SK-N-SH (cell line): ENCODE data around the gene SH3BGR. TPM values are rescaled to one million over a fixed set of nuclear protein-coding genes. Genes with fewer than 3 reads are reported as not detected.

Source experiments
- CTCF ChIA-PET: fragments of 300-600, 350-600 bp; formaldehyde crosslinking; extraction: SDS; loops from one replicate; lab custom pipeline; 2021; lab: Yijun Ruan, JAX
- POLR2A ChIA-PET: fragments of 350-600 bp; sonication (Branson Sonifier 250); formaldehyde crosslinking; extraction: SDS; loops from one replicate; lab custom pipeline; 2020; ENCODE audit warnings: antibody characterized with exemption, inconsistent platforms; lab: Yijun Ruan, JAX
- DNase-seq: peaks from one replicate; pipeline ENCODE4 v3.0.0; 2012
- H2AFZ ChIP-seq: fragments of 200-600 bp; sonication (generic); 2 replicates; pipeline ENCODE4 v1.8.1; 2016; ENCODE audit warnings: antibody characterized with exemption, mild to moderate bottlenecking, low read depth
- H3F3A ChIP-seq: fragments of 200-600 bp; sonication (generic); replicated peaks from 2 replicates; pipeline ENCODE3; 2016; ENCODE audit warnings: antibody characterized with exemption, mild to moderate bottlenecking; ENCODE audit not compliant: insufficient read depth
- H3K27ac ChIP-seq, 2 experiments: fragments of 200-500 bp in 1 of 2; fragments of 200-600 bp in 1 of 2; sonication (Bioruptor generic) in 1 of 2; sonication (generic), shearing (Covaris generic) in 1 of 2; 2 replicates each; pipeline versions ENCODE4 v1.5.1 to v1.6.1; 2014 to 2016; ENCODE audit warnings: low read depth in 2 of 2, inconsistent platforms in 1 of 2, low read length in 1 of 2, mild to moderate bottlenecking in 1 of 2, mixed read lengths in 1 of 2
- H3K27me3 ChIP-seq: fragments of 200-600 bp; sonication (generic), shearing (Covaris generic); 2 replicates; pipeline ENCODE4 v1.6.1; 2016; ENCODE audit warnings: mixed run types; ENCODE audit not compliant: insufficient read depth
- H3K36me3 ChIP-seq, 2 experiments: fragments of 200-500 bp in 1 of 2; fragments of 200-600 bp in 1 of 2; sonication (Bioruptor generic) in 1 of 2; sonication (generic) in 1 of 2; replicated peaks in 1 of 2; 2 replicates each; pipeline versions ENCODE3 to v1.5.1; 2014 to 2016; ENCODE audit warnings: low read length in 1 of 2, mild to moderate bottlenecking in 1 of 2; ENCODE audit not compliant: insufficient read depth in 2 of 2, control insufficient read depth in 1 of 2
- H3K4me1 ChIP-seq, 2 experiments: fragments of 200-500 bp in 1 of 2; fragments of 200-600 bp in 1 of 2; sonication (Bioruptor generic) in 1 of 2; sonication (generic), shearing (Covaris generic) in 1 of 2; 2 replicates each; pipeline versions ENCODE4 v1.5.1 to v1.6.1; 2014 to 2016; ENCODE audit warnings: low read depth in 1 of 2, low read length in 1 of 2, mixed run types in 1 of 2; ENCODE audit not compliant: insufficient read depth in 2 of 2, control insufficient read depth in 1 of 2
- H3K4me2 ChIP-seq: fragments of 200-600 bp; sonication (generic), shearing (Covaris generic); 2 replicates; pipeline ENCODE4 v1.6.1; 2017; ENCODE audit warnings: mixed run types
- H3K4me3 ChIP-seq, 2 experiments: fragments of 200-500 bp in 1 of 2; fragments of 200-600 bp in 1 of 2; sonication (Bioruptor generic) in 1 of 2; sonication (generic), shearing (Covaris generic) in 1 of 2; 2 replicates each; pipeline versions ENCODE4 v1.5.1 to v1.8.1; 2014 to 2016; ENCODE audit warnings: low read depth in 2 of 2, inconsistent platforms in 1 of 2, low read length in 1 of 2, mild to moderate bottlenecking in 1 of 2, mixed read lengths in 1 of 2, moderate library complexity in 1 of 2
- H3K79me2 ChIP-seq: fragments of 200-600 bp; sonication (generic); 2 replicates; pipeline ENCODE4 v1.8.1; 2017; ENCODE audit warnings: mild to moderate bottlenecking; ENCODE audit not compliant: insufficient read depth
- H3K9ac ChIP-seq: fragments of 200-600 bp; sonication (generic); 2 replicates; pipeline ENCODE4 v1.6.1; 2017; ENCODE audit warnings: mixed run types
- H3K9me2 ChIP-seq: fragments of 200-600 bp; sonication (generic); 2 replicates; pipeline ENCODE4 v1.6.1; 2017; ENCODE audit warnings: mixed run types
- H3K9me3 ChIP-seq: fragments of 200-600 bp; sonication (generic); 2 replicates; pipeline ENCODE4 v1.6.1; 2017; ENCODE audit warnings: mixed run types, mild to moderate bottlenecking, moderate library complexity
- H4K20me1 ChIP-seq: fragments of 200-600 bp; sonication (generic); 2 replicates; pipeline ENCODE4 v1.6.1; 2017; ENCODE audit warnings: mild to moderate bottlenecking, mixed run types; ENCODE audit not compliant: insufficient read depth
- CHD2 ChIP-seq: fragments of 150-350 bp; IDR thresholded peaks from 2 replicates; pipeline ENCODE4 v1.6.1; 2018; ENCODE audit warnings: low read length; ENCODE audit not compliant: partially characterized antibody
- EZH2phosphoT487 ChIP-seq: fragments of 200-600 bp; sonication (generic); IDR thresholded peaks from 2 replicates; pipeline ENCODE4 v1.6.1; 2017; ENCODE audit warnings: low read depth, mixed run types, mild to moderate bottlenecking, antibody characterized with exemption, moderate library complexity, borderline replicate concordance
- FOSL2 ChIP-seq: IDR thresholded peaks from 2 replicates; pipeline ENCODE4 v1.4.0; 2012; ENCODE audit warnings: low read depth, mild to moderate bottlenecking, moderate library complexity, borderline replicate concordance
- GATA2 ChIP-seq: sonication (generic); formaldehyde crosslinking; IDR thresholded peaks from 2 replicates; pipeline ENCODE4 v1.5.0; 2020; ENCODE audit warnings: mild to moderate bottlenecking, missing genetic modification reagents
- MEF2A ChIP-seq: IDR thresholded peaks from 2 replicates; pipeline ENCODE4 v1.4.0; 2012; ENCODE audit warnings: low read depth, borderline replicate concordance
- NFIC ChIP-seq: IDR thresholded peaks from 2 replicates; pipeline ENCODE4 v1.4.0; 2012; ENCODE audit warnings: borderline replicate concordance
- POLR2AphosphoS5 ChIP-seq: IDR thresholded peaks from 2 replicates; pipeline ENCODE4 v1.6.1; 2012; ENCODE audit warnings: low read depth, low read length
- RCOR1 ChIP-seq: fragments of 150-350 bp; IDR thresholded peaks from 2 replicates; pipeline ENCODE4 v1.6.1; 2017; ENCODE audit warnings: antibody characterized with exemption, low read length
- REST ChIP-seq: IDR thresholded peaks from 2 replicates; pipeline ENCODE4 v1.6.1; 2012; ENCODE audit warnings: mild to moderate bottlenecking, low read depth, low read length, moderate library complexity
- RFX5 ChIP-seq: IDR thresholded peaks from 2 replicates; pipeline ENCODE4 v1.6.1; 2012; ENCODE audit warnings: mild to moderate bottlenecking, improper control_type of control experiment, low read length
- TAF1 ChIP-seq: IDR thresholded peaks from 2 replicates; pipeline ENCODE4 v1.6.1; 2012; ENCODE audit warnings: low read depth, mild to moderate bottlenecking, low read length, moderate library complexity, borderline replicate concordance
- USF1 ChIP-seq: IDR thresholded peaks from 2 replicates; pipeline ENCODE4 v1.4.0; 2012; ENCODE audit warnings: low read depth, borderline replicate concordance
- USF2 ChIP-seq: fragments of 150-350 bp; IDR thresholded peaks from 2 replicates; pipeline ENCODE4 v1.6.1; 2017; ENCODE audit warnings: antibody characterized with exemption, low read length, low read depth, borderline replicate concordance
- YY1 ChIP-seq: IDR thresholded peaks from 2 replicates; pipeline ENCODE4 v1.4.0; 2012; ENCODE audit warnings: low read depth, mild to moderate bottlenecking
- WGBS: methylation state at CpG from one replicate; pipeline ENCODE4 v1.1.6; 2017; ENCODE audit warnings: low lambda C conversion rate; 5-methylcytosine and 5-hydroxymethylcytosine counted together
- polyA plus RNA-seq, 3 experiments: library from polyadenylated mRNA; depleted of rRNA; stranded (reverse); fragments of >200 nt; gene quantifications; 2 replicates each; pipeline ENCODE4 v1.2.3, GENCODE V29; 2012
- TF ChIP-seq, protein P1 (sequence below): fragments of 200-600 bp; sonication (generic); IDR thresholded peaks from 2 replicates; pipeline ENCODE4 v1.6.1; 2017; ENCODE audit warnings: antibody characterized with exemption, mild to moderate bottlenecking, moderate library complexity
- TF ChIP-seq, protein P2 (sequence below): IDR thresholded peaks from 2 replicates; pipeline ENCODE4 v1.4.0; 2012; ENCODE audit warnings: low read depth

SH3BGR gene
- polyA plus RNA-seq, 1 of the 3 experiments (the other 2 are of a cell fraction), result 1.1 TPM

GRCh38 chr21:39471598-39471997 is 19.8 kb downstream of the SH3BGR start:
- Histone ChIP-seq H3K4me2 (no peak overlapping the region), H3K27ac (no peak overlapping the region), H3K36me3 (no peaks in the 10 kb centered on the region), H3K4me1 (no peaks in the 10 kb centered on the region), H3K9ac (no peak overlapping the region), H3K79me2 (no peaks in the 10 kb centered on the region), H2AFZ (no peak overlapping the region), H3K9me2 (no peaks in the 10 kb centered on the region), H3F3A (no peaks in the 10 kb centered on the region), H3K4me3 (no peak overlapping the region), H4K20me1 (no peaks in the 10 kb centered on the region), H3K9me3 (no peaks in the 10 kb centered on the region), H3K27me3 (no peaks in the 10 kb centered on the region)
- TF ChIP-seq EZH2phosphoT487 (no peak), FOSL2 (no peak)
- ChIA-PET POLR2A (no interaction called here), CTCF (no interaction called here)
- WGBS, result 66% methylated on average over 3 of the region's 3 CpGs
- DNase-seq, result no peak

- Histone ChIP-seq H3K27ac (no peak overlapping the region), H3K4me3 (no peak overlapping the region), H3K4me1 (no peaks in the 10 kb centered on the region), H3K79me2 (no peaks in the 10 kb centered on the region), H3K9me2 (no peaks in the 10 kb centered on the region), H3K9ac (no peak overlapping the region), H4K20me1 (no peaks in the 10 kb centered on the region), H3K36me3 (no peaks in the 10 kb centered on the region), H3K9me3 (no peaks in the 10 kb centered on the region), H2AFZ (no peak overlapping the region), H3K4me2 (no peak overlapping the region), H3F3A (no peaks in the 10 kb centered on the region), H3K27me3 (no peaks in the 10 kb centered on the region)
- no peak for DNase-seq
- ChIA-PET CTCF (no interaction called here), POLR2A (no interaction called here)
- TF ChIP-seq USF1 (no peak), GATA2 (CRISPR knock-in tag) (no peak), POLR2AphosphoS5 (no peak), REST (no peak), TAF1 (no peak), CHD2 (no peak), YY1 (no peak), USF2 (no peak), MEF2A (no peak), RCOR1 (no peak), FOSL2 (no peak), EZH2phosphoT487 (no peak), RFX5 (no peak), NFIC (no peak)
- TF ChIP-seq, protein P1, sequence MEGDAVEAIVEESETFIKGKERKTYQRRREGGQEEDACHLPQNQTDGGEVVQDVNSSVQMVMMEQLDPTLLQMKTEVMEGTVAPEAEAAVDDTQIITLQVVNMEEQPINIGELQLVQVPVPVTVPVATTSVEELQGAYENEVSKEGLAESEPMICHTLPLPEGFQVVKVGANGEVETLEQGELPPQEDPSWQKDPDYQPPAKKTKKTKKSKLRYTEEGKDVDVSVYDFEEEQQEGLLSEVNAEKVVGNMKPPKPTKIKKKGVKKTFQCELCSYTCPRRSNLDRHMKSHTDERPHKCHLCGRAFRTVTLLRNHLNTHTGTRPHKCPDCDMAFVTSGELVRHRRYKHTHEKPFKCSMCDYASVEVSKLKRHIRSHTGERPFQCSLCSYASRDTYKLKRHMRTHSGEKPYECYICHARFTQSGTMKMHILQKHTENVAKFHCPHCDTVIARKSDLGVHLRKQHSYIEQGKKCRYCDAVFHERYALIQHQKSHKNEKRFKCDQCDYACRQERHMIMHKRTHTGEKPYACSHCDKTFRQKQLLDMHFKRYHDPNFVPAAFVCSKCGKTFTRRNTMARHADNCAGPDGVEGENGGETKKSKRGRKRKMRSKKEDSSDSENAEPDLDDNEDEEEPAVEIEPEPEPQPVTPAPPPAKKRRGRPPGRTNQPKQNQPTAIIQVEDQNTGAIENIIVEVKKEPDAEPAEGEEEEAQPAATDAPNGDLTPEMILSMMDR, result no peak
- TF ChIP-seq, protein P2, sequence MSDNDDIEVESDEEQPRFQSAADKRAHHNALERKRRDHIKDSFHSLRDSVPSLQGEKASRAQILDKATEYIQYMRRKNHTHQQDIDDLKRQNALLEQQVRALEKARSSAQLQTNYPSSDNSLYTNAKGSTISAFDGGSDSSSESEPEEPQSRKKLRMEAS, result no peak
- WGBS, result 59% methylated on average over 4 of the region's 4 CpGs
Measured at GRCh38 chr21:39472786-39473185, 21.0 kb downstream of the SH3BGR start.
